Activated T-helper 1 cell treated with anti-CD3 and anti-CD28 coated beads, Interleukin-12 subunit alpha, Interleukin-12 subunit beta, Interleukin-2, Interleukin-4 antibody, amounts not matched to agents 30 ng/mL and 10 ng/mL and 1 ng/mL, durations not matched to agents 14 hours and 24 hours and 36 hours (primary cell): ENCODE data around the gene SUPT3H. TPM values are rescaled to one million over a fixed set of nuclear protein-coding genes. Genes with fewer than 3 reads are reported as not detected.

Experiments
- DNase-seq: peaks from one replicate; pipeline ENCODE4 v3.0.0; 2021; ENCODE audit warnings: low spot score
- H3K27ac Mint-ChIP-seq: one replicate; pipeline ENCODE4 v1.8.0; 2021; ENCODE audit warnings: mild to moderate bottlenecking, mixed read lengths
- H3K27me3 Mint-ChIP-seq: one replicate; pipeline ENCODE4 v1.8.0; 2022; ENCODE audit warnings: mild to moderate bottlenecking, moderate library complexity, mixed read lengths; ENCODE audit not compliant: insufficient read depth
- H3K36me3 Mint-ChIP-seq: one replicate; pipeline ENCODE4 v1.8.0; 2021; ENCODE audit warnings: low read depth, mixed read lengths
- H3K4me1 Mint-ChIP-seq: one replicate; pipeline ENCODE4 v1.8.0; 2021; ENCODE audit warnings: low read depth, mixed read lengths
- H3K4me3 Mint-ChIP-seq: one replicate; pipeline ENCODE4 v1.8.0; 2021; ENCODE audit warnings: mild to moderate bottlenecking, moderate library complexity, mixed read lengths
- H3K9me3 Mint-ChIP-seq: one replicate; pipeline ENCODE4 v1.8.0; 2021; ENCODE audit warnings: mixed read lengths
- intact Hi-C: fragments of 100-400 bp; cut with micrococcal nuclease; formaldehyde crosslinking; loops from one replicate; pipeline ENCODE4 v1.15.1; 2024
- total RNA-seq: library from RNA; stranded (reverse); gene quantifications from 2 replicates; pipeline ENCODE4 v1.2.3, GENCODE V29; 2022

Gene SUPT3H
- total RNA-seq, 1 donor from 2014 or later = 11.0 TPM

DNA sequence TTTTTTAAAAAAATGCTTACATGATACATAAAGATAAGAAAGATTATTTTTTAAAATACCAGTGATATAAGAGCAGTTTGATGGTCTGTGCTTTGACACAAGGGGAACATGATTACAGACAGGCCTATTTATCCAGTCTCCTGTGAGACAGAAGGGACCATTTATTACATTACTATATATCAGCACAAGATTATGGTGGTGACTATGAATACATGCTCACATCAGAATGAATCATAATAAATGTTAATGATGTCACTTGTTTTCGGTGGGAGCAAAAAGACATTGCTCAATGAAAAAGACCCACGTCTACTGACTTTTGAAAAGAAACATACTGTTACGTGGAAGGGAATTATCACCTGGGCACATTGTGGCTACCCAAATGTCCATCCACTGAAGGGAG is 535.1 kb downstream of the SUPT3H start:
- Mint-ChIP-seq H3K4me1 (no peaks in the 10 kb centered on the region), H3K9me3 (peaks cover 9% of the 10 kb centered on the region), H3K36me3 (peaks cover 7% of the 10 kb centered on the region), H3K27ac (no peak overlapping the region), H3K4me3 (no peak overlapping the region), H3K27me3 (no peaks in the 10 kb centered on the region)
- intact Hi-C loops = no loop called here
- no peak for DNase-seq

DNA sequence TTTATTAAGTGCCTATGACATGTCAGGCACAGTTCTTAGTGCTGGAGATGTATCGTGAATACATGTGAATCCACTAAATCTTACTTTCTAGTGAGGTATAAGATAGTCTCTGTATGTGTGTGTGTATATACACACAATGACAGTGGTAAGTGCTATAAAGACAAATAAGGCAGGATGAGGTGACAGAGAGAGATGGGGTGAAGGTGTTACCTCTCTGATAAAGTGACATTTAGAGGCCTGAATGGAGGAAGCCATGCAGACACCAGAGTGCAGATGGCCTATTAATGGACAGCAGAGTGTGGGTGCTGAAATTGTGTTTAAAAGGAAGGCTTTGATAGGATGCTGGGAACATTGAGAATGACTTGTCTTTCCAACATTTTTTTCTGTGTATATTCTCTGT is 535.9 kb downstream of the SUPT3H start:
- intact Hi-C loops = no loop called here
- Mint-ChIP-seq H3K4me1 (no peaks in the 10 kb centered on the region), H3K9me3 (peaks cover 9% of the 10 kb centered on the region), H3K27ac (no peak overlapping the region), H3K36me3 (peaks cover 7% of the 10 kb centered on the region), H3K27me3 (no peaks in the 10 kb centered on the region), H3K4me3 (no peak overlapping the region)
- DNase-seq = no peak

GRCh38 chr6:44837741-44838140 is 540.0 kb downstream of the SUPT3H start:
- Mint-ChIP-seq H3K4me3 (no peak overlapping the region), H3K4me1 (peaks cover 6% of the 10 kb centered on the region), H3K9me3 (peaks cover 9% of the 10 kb centered on the region), H3K27ac (no peak overlapping the region), H3K27me3 (no peaks in the 10 kb centered on the region), H3K36me3 (peaks cover 4% of the 10 kb centered on the region)
- no peak for DNase-seq
- intact Hi-C loops = no loop called here

DNA sequence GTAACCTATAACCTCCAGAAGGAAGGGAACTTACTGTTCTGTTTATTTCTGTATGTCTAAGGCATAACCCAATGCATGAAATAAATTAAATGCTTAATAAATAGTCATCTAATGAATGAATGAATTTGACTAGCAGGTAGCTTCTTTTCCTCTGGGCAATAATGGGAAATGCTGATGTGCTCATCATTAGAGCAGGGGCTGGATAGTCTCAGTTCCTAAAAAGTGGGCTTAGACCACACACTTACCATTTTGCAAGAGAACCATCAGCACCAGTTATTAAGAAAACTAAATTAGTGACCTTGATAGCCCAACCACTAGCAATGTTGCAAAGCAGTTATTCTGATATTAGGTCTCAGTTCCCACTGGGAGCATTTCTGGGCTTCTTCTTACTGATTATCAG is 540.5 kb downstream of the SUPT3H start:
- H3K9me3 Mint-ChIP-seq = peaks cover 9% of the 10 kb centered on the region
- H3K4me1 Mint-ChIP-seq = peaks cover 6% of the 10 kb centered on the region
- DNase-seq = no peak
- no peaks in the 10 kb centered on the region for H3K27me3 Mint-ChIP-seq
- peaks cover 4% of the 10 kb centered on the region for H3K36me3 Mint-ChIP-seq
- intact Hi-C loops = no loop called here
- no peak overlapping the region for H3K4me3 Mint-ChIP-seq
- H3K27ac Mint-ChIP-seq = no peak overlapping the region

GRCh38 chr6:44833248-44833647 is 544.5 kb downstream of the SUPT3H start:
- Mint-ChIP-seq H3K4me1 (peaks cover 21% of the 10 kb centered on the region), H3K4me3 (no peak overlapping the region), H3K27ac (no peak overlapping the region), H3K9me3 (peaks cover 3% of the 10 kb centered on the region), H3K27me3 (no peaks in the 10 kb centered on the region), H3K36me3 (peaks cover 6% of the 10 kb centered on the region)
- DNase-seq = no peak
- intact Hi-C loops = no loop called here

DNA sequence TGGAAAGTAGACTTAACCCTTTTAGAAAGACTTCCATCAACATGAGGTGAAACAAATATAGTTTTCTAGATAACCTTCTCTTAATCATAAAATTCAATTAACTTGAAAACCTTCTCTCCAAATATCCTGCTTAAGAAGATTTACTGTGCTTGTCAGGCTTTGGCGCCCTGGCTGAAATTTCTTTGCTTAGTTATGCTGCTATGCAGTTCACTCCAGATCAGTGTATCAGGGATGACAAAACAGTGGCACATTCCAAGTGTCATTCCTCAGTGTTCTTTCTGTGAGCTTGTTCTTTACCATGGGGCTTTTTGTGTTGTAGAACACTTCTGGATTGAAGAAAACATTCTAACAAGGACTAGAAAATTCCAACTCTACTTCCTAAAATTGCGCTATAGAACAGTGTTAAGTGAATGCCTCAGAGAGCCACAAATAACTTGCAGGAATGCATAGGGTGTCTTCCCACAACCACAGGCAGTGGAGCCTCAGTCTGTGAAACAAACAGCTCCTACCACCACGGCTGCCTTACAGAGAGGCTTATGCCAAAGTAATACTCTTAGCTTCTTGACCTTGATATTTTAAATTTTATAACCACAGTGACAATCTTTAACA is 546.6 kb downstream of the SUPT3H start:
- H3K27me3 Mint-ChIP-seq = no peaks in the 10 kb centered on the region
- no peaks in the 10 kb centered on the region for H3K9me3 Mint-ChIP-seq
- peaks cover 21% of the 10 kb centered on the region for H3K4me1 Mint-ChIP-seq
- H3K27ac Mint-ChIP-seq = no peak overlapping the region
- intact Hi-C loops = no loop called here
- H3K4me3 Mint-ChIP-seq = no peak overlapping the region
- H3K36me3 Mint-ChIP-seq = peaks cover 6% of the 10 kb centered on the region
- no peak for DNase-seq

DNA sequence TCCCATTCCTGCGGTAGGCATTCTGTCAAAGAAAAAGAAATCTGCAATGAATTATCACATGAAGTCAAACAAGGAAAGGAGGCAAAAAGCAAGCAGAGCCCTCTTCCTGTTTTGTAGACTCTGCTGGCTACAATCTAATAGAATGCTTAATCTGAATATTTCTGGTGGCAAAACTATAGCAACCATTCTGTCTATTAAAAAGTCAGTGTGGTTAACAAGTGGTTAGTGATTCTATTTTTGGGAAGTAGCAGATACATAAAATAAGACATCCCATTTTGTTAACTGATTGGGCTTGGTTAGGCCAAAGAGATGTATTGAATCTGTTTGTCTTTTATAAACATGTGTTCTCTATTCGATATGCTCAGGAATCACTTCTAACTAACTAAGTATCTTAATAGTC is 547.9 kb downstream of the SUPT3H start:
- H3K27ac Mint-ChIP-seq = no peak overlapping the region
- H3K27me3 Mint-ChIP-seq = no peaks in the 10 kb centered on the region
- DNase-seq = no peak
- H3K36me3 Mint-ChIP-seq = peaks cover 6% of the 10 kb centered on the region
- no peaks in the 10 kb centered on the region for H3K9me3 Mint-ChIP-seq
- intact Hi-C loops = no loop called here
- no peak overlapping the region for H3K4me3 Mint-ChIP-seq
- peaks cover 21% of the 10 kb centered on the region for H3K4me1 Mint-ChIP-seq

- Mint-ChIP-seq H3K27me3 (no peaks in the 10 kb centered on the region), H3K4me3 (no peak overlapping the region), H3K36me3 (peaks cover 9% of the 10 kb centered on the region), H3K4me1 (peaks cover 21% of the 10 kb centered on the region), H3K27ac (no peak overlapping the region), H3K9me3 (no peaks in the 10 kb centered on the region)
- DNase-seq = no peak
- intact Hi-C loops = no loop called here
These were observed 549.0 kb downstream of the SUPT3H start for GRCh38 chr6:44828780-44829179.

DNA sequence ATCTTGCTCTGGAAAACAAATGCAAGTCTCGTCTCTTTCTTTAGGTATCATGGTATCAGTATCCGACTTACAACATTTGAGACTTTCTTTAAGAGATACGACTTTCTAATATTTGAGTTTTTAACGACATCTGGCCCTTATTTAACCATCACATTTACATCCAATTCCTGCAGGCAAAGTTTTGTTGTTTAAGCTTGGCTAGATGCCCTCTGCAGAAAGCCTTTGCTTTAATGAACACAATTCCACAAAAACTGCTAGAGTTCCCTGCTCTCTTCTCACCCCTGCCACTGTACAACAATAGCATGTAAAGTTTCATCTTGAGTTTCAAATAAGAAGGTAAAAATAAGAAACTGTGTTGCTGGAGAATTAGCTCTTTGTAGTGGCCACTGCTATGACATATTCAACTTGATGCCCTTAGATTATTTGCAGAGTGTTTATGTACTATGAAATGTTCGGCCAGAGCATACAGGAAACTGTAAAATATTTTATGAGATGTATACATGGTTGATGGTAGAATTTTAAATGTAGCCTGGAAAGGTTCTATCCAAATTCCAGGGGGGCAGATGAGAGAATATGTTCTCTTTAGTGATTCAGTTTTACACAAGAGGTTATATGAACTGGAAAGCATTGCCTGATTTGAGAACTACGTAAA is 551.6 kb downstream of the SUPT3H start:
- H3K4me1 Mint-ChIP-seq = peaks cover 14% of the 10 kb centered on the region
- no peak for DNase-seq
- intact Hi-C loops = no loop called here
- H3K9me3 Mint-ChIP-seq = no peaks in the 10 kb centered on the region
- no peak overlapping the region for H3K27ac Mint-ChIP-seq
- no peak overlapping the region for H3K4me3 Mint-ChIP-seq
- H3K27me3 Mint-ChIP-seq = no peaks in the 10 kb centered on the region
- H3K36me3 Mint-ChIP-seq = peaks cover 11% of the 10 kb centered on the region

DNA sequence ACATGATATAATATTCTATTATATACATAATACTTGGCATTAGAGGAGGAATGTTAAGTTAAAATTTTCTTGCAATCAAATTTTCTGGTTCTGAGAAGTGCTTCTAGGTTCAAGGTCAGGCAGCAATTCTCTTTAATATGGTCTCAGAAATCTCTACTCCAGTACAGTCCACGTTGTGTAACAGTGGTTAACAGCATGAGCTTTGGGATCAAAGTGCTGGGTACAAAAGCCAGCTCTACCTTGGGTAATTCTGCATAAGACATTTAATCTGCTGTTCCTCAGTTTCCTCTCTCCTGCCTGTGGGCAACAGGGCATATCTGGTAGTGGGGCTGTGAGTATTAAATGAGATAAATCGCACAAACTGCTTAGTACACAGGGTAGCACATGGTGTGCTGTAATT is 552.5 kb downstream of the SUPT3H start:
- Mint-ChIP-seq H3K36me3 (peaks cover 11% of the 10 kb centered on the region), H3K4me1 (peaks cover 14% of the 10 kb centered on the region), H3K4me3 (no peak overlapping the region), H3K27me3 (no peaks in the 10 kb centered on the region), H3K27ac (no peak overlapping the region), H3K9me3 (no peaks in the 10 kb centered on the region)
- DNase-seq = no peak
- intact Hi-C loops = no loop called here

DNA sequence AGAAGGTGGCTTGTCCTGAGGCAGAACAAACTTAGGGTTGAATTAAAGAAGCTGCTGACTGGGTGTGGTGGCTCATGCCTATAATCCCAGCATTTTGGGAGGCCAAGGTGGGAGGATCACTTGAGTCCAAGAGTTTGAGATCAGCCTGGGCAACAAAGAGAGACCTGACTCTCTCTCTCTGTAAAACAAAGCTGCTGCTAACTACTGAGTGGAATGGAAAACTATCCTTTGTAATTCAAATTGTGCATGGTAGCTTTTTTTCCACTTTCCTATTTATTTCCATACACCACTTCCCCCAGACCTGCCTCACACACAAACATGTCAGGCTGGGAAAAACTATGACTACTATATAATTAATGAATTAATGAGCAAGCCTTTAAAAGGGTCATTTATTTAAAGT is 553.2 kb downstream of the SUPT3H start:
- H3K36me3 Mint-ChIP-seq = peaks cover 11% of the 10 kb centered on the region
- no peaks in the 10 kb centered on the region for H3K9me3 Mint-ChIP-seq
- no peaks in the 10 kb centered on the region for H3K27me3 Mint-ChIP-seq
- no peak overlapping the region for H3K4me3 Mint-ChIP-seq
- H3K4me1 Mint-ChIP-seq = peaks cover 9% of the 10 kb centered on the region
- no peak overlapping the region for H3K27ac Mint-ChIP-seq
- intact Hi-C loops = no loop called here
- no peak for DNase-seq

DNA sequence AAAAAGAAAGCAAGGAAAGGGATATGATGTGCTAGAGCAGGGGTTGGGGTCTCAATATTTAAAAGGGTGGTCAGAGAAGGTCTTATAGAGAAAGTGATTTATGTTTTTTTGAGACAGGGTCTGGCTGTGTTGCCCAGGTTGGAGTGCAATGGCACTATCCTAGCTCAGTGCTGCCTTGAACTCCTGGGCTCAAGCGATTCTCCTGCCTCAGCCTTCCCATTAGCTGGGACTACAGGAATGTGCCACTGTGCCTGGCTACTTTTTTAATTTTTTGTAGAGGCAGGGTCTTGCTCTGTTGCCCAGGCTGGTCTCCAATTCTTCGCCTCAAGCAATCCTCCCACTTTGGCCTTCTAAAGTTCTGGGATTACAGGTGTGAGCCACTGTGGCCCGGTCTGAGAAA is 557.0 kb downstream of the SUPT3H start:
- no peaks in the 10 kb centered on the region for H3K27me3 Mint-ChIP-seq
- no peak overlapping the region for H3K27ac Mint-ChIP-seq
- no peak for DNase-seq
- peaks cover 9% of the 10 kb centered on the region for H3K36me3 Mint-ChIP-seq
- no peak overlapping the region for H3K4me3 Mint-ChIP-seq
- H3K9me3 Mint-ChIP-seq = peaks cover 9% of the 10 kb centered on the region
- H3K4me1 Mint-ChIP-seq = peaks cover 3% of the 10 kb centered on the region
- intact Hi-C loops = no loop called here

GRCh38 chr6:44820321-44820720 is 557.4 kb downstream of the SUPT3H start:
- DNase-seq = no peak
- Mint-ChIP-seq H3K4me3 (no peak overlapping the region), H3K36me3 (peaks cover 9% of the 10 kb centered on the region), H3K27ac (no peak overlapping the region), H3K9me3 (peaks cover 9% of the 10 kb centered on the region), H3K4me1 (peaks cover 4% of the 10 kb centered on the region), H3K27me3 (no peaks in the 10 kb centered on the region)
- intact Hi-C loops = no loop called here

- intact Hi-C loops = no loop called here
- no peaks in the 10 kb centered on the region for H3K27me3 Mint-ChIP-seq
- no peaks in the 10 kb centered on the region for H3K9me3 Mint-ChIP-seq
- peaks cover 21% of the 10 kb centered on the region for H3K4me1 Mint-ChIP-seq
- H3K4me3 Mint-ChIP-seq = no peak overlapping the region
- peaks cover 8% of the 10 kb centered on the region for H3K36me3 Mint-ChIP-seq
- H3K27ac Mint-ChIP-seq = no peak overlapping the region
- DNase-seq = no peak
These were observed 566.3 kb downstream of the SUPT3H start for GRCh38 chr6:44811456-44811855.
